ENCODE results near the gene HAGH. TPM values are rescaled to one million over a fixed set of nuclear protein-coding genes. Genes with fewer than 3 reads are reported as not detected.

The HAGH gene
- total RNA-seq, 1 donor from 2014 or later: 69.1 TPM

DNA sequence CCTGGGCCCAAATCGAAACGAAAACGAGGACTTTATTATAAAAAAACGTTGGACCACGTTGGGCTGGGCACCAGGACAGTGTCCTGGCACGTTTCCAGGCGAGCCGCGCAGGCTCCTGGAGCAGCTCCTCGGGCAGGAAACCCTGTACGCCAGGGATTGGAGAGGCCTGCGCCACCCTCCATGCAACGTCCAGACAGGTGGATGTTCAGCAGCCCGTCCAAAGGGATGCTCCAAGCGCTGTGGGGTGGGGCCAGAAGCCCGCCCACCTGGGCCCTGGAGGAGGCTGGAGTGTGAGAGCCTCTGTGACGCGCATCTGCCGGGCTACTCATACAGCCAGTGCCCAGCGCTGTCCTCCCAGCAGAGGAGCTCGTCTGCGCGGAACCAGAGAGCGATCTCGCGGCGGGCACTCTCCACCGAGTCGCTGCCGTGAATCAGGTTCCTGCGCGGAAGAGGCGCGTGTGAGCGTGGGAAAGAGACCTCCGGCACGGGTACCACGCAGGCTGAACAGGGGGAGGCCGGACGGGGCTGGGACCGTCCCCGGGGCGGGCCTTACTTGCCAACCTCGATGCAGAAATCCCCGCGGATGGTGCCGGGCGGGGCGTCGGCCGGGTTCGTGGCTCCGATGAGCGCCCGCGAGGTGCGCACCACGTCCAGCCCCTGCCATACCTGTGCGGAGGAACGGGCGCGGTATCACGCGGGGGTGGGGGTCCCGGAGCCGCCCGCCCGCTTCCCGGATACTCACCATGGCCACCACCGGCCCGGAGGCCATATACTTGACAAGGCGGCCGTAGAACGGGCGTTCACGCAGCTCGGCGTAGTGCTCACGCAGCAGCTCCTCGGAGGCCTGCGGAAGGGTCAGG lies 56.1 kb downstream of the HAGH start:
- Histone ChIP-seq H3K4me1 (peaks cover 37% of the 10 kb centered on the region), H3K36me3 (peaks cover 50% of the 10 kb centered on the region), H3K9me3 (no peaks in the 10 kb centered on the region), H3K4me3 (peak overlapping the region; percentile 98), H3K27me3 (ENCODE audit: low read depth) (no peaks in the 10 kb centered on the region), H3K27ac (peak overlapping the region; percentile 94)
- intact Hi-C loops (cut with DNase I): no loop called here
- DNase-seq: peak; percentile 73
- ATAC-seq: peak; percentile 1 to 8
- TF ChIP-seq, protein P1, sequence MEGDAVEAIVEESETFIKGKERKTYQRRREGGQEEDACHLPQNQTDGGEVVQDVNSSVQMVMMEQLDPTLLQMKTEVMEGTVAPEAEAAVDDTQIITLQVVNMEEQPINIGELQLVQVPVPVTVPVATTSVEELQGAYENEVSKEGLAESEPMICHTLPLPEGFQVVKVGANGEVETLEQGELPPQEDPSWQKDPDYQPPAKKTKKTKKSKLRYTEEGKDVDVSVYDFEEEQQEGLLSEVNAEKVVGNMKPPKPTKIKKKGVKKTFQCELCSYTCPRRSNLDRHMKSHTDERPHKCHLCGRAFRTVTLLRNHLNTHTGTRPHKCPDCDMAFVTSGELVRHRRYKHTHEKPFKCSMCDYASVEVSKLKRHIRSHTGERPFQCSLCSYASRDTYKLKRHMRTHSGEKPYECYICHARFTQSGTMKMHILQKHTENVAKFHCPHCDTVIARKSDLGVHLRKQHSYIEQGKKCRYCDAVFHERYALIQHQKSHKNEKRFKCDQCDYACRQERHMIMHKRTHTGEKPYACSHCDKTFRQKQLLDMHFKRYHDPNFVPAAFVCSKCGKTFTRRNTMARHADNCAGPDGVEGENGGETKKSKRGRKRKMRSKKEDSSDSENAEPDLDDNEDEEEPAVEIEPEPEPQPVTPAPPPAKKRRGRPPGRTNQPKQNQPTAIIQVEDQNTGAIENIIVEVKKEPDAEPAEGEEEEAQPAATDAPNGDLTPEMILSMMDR (IDR thresholded peaks at IDR 0.05): no peak

DNA sequence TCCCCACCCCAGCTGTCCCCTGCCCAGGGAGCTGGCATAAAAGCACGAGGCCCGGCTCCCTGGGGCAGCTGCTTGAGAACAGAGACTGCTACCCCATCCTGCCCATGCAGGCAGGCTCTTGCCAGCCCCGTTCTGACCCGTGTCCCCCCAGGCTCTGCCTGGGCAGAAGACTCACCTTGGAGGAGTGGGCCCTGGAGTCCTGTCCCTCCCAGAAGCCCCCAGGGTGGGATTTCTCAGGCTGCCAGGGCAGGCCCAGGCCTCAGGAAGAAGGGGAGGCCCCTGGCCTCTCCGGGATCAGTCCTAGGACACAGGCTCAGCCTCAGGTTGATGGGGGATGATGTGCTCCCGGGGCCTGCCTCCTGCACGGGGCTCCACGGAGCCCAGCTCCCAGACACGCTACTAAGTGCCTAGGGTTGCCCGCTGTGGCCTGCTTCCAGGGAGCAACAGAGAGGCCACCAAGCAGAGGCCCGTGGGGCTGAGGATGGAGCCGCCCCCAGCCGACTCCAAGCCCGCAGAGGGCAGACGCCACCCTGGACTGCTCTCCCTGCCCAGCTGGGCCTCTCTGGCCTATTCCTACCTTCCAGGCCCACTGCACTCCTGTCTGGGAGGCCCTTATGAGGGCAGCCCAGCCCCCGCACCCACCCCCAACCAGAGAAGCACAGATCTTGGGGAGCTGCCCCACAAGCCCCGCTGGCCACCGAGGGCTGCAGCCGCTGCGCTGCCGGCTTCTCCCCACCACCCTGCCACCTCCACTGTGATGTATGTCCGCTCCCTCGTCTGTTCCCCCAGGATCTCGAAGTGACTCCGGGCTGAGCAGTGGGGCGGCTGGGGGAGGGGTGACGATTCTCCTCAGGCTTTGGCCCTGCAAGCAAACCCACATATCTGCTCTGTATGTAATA lies 57.0 kb downstream of the HAGH start:
- intact Hi-C loops (cut with DNase I): no loop called here
- H3K4me1 ChIP-seq: peaks cover 32% of the 10 kb centered on the region
- TF ChIP-seq, protein P1 (IDR thresholded peaks at IDR 0.05): no peak
- peak overlapping the region; percentile 98 for H3K4me3 ChIP-seq
- DNase-seq: no peak
- H3K27me3 ChIP-seq (ENCODE audit: low read depth): no peaks in the 10 kb centered on the region
- no peak for ATAC-seq
- no peaks in the 10 kb centered on the region for H3K9me3 ChIP-seq
- peak overlapping the region; percentile 94 for H3K27ac ChIP-seq
- H3K36me3 ChIP-seq: peaks cover 54% of the 10 kb centered on the region

DNA sequence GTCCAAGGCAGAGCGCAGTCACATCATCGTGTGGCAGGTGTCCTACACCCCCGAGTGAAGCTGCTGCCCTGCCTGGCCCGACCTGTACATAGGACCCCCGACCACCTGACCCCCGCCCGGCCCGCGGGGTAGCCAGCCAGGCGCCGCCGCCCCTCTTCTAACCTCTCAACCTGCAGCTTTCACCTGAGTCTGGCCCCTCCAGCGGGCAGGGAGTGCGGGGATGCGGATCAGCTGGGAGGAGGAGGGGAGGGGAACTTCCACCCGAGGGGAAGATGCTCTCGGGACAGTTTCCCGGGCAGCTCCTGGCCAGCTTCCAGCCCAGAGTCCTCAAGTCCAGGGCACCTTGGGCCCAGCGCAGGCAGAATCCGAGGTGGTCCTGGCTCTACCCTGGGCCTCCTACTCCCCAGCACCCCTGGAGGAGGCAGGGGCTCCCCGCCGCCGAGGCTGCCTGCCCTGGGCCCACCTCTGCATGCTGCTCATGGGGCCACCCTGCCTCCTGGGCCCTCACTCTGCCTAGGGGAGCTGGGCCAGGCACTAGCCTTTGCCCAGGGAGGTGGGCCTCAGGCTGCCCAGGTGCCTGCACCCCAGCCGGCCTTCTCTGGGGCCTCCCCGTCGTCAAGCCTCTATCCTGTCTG lies 57.7 kb downstream of the HAGH start:
- Histone ChIP-seq H3K27me3 (ENCODE audit: low read depth) (no peaks in the 10 kb centered on the region), H3K36me3 (peaks cover 62% of the 10 kb centered on the region), H3K4me3 (no peak overlapping the region), H3K4me1 (peaks cover 24% of the 10 kb centered on the region), H3K9me3 (no peaks in the 10 kb centered on the region), H3K27ac (no peak overlapping the region)
- intact Hi-C loops (cut with DNase I): no loop called here
- DNase-seq (no peak), ATAC-seq (no peak)
- TF ChIP-seq, protein P1 (IDR thresholded peaks at IDR 0.05): no peak

DNA sequence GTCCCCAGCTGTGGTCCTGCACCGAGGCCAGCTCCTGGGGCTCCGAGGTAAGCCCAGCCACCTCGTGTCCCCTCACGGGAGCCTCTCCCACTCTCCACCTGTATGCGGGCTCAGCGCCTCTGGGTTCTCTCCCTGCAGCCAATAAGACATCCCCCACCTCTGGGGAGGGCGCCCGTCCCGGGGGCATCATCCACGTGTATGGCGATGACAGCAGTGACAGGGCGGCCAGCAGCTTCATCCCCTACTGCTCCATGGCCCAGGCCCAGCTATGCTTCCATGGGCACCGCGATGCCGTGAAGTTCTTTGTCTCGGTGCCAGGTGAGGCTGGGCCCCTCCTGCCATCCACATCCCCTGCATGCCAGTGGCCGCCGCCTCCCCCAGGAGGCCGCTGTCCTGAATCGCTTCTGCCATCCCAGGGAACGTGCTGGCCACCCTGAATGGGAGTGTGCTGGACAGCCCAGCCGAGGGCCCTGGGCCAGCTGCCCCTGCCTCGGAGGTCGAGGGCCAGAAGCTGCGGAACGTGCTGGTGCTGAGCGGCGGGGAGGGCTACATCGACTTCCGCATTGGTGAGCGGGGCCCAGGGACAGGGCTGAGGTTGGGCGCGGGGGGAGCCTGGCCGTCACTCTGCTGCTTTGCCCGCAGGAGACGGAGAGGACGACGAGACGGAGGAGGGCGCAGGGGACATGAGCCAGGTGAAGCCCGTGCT lies 58.4 kb downstream of the HAGH start:
- Histone ChIP-seq H3K27ac (no peak overlapping the region), H3K4me3 (no peak overlapping the region), H3K4me1 (peaks cover 20% of the 10 kb centered on the region), H3K36me3 (peaks cover 66% of the 10 kb centered on the region), H3K27me3 (ENCODE audit: low read depth) (no peaks in the 10 kb centered on the region), H3K9me3 (no peaks in the 10 kb centered on the region)
- TF ChIP-seq, protein P1 (IDR thresholded peaks at IDR 0.05): no peak
- intact Hi-C loops (cut with DNase I): no loop called here
- DNase-seq: no peak
- ATAC-seq: no peak
